Measurements from ENCODE around the gene TTLL9.

DNA sequence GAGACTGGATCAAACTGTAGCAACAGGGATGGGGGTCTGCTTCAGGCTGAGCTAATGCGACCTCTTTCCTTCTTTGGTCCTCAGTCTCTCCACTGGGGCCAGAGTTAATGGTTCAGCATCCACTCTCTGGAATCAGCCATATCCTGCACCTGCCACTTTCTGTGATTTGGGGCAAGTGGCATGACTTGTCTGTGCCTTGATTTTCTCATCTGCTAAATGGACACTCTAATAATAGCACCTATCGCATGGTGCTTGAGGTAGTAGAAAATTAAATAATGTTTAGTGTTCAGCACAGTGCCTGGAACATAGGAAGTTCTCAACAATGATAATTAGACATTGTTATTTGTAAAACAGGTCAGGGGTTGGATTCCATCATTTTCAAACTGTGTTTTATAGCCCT is 103.9 kb downstream of the TTLL9 start:
- TF ChIP-seq, protein P1, sequence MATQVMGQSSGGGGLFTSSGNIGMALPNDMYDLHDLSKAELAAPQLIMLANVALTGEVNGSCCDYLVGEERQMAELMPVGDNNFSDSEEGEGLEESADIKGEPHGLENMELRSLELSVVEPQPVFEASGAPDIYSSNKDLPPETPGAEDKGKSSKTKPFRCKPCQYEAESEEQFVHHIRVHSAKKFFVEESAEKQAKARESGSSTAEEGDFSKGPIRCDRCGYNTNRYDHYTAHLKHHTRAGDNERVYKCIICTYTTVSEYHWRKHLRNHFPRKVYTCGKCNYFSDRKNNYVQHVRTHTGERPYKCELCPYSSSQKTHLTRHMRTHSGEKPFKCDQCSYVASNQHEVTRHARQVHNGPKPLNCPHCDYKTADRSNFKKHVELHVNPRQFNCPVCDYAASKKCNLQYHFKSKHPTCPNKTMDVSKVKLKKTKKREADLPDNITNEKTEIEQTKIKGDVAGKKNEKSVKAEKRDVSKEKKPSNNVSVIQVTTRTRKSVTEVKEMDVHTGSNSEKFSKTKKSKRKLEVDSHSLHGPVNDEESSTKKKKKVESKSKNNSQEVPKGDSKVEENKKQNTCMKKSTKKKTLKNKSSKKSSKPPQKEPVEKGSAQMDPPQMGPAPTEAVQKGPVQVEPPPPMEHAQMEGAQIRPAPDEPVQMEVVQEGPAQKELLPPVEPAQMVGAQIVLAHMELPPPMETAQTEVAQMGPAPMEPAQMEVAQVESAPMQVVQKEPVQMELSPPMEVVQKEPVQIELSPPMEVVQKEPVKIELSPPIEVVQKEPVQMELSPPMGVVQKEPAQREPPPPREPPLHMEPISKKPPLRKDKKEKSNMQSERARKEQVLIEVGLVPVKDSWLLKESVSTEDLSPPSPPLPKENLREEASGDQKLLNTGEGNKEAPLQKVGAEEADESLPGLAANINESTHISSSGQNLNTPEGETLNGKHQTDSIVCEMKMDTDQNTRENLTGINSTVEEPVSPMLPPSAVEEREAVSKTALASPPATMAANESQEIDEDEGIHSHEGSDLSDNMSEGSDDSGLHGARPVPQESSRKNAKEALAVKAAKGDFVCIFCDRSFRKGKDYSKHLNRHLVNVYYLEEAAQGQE (IDR thresholded peaks at IDR 0.05; ENCODE audit: borderline replicate concordance) = no peak
- TF ChIP-seq, protein P2, sequence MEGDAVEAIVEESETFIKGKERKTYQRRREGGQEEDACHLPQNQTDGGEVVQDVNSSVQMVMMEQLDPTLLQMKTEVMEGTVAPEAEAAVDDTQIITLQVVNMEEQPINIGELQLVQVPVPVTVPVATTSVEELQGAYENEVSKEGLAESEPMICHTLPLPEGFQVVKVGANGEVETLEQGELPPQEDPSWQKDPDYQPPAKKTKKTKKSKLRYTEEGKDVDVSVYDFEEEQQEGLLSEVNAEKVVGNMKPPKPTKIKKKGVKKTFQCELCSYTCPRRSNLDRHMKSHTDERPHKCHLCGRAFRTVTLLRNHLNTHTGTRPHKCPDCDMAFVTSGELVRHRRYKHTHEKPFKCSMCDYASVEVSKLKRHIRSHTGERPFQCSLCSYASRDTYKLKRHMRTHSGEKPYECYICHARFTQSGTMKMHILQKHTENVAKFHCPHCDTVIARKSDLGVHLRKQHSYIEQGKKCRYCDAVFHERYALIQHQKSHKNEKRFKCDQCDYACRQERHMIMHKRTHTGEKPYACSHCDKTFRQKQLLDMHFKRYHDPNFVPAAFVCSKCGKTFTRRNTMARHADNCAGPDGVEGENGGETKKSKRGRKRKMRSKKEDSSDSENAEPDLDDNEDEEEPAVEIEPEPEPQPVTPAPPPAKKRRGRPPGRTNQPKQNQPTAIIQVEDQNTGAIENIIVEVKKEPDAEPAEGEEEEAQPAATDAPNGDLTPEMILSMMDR (IDR thresholded peaks at IDR 0.05; ENCODE audit: poor library complexity, severe bottlenecking) = no peak
- TF ChIP-seq POLR2AphosphoS5 (IDR thresholded peaks at IDR 0.05) (no peak), RAD21 (conservative IDR thresholded peaks at IDR 0.05) (no peak), EZH2 (IDR thresholded peaks at IDR 0.05; ENCODE audit: borderline replicate concordance, insufficient read depth, low read length, poor library complexity, severe bottlenecking) (no peak), EP300 (conservative IDR thresholded peaks at IDR 0.05; ENCODE audit: poor library complexity, severe bottlenecking) (no peak), MXI1 (conservative IDR thresholded peaks at IDR 0.05; ENCODE audit: poor library complexity, severe bottlenecking) (no peak), TAF1 (IDR thresholded peaks at IDR 0.05; ENCODE audit: low read depth) (no peak), SMC3 (conservative IDR thresholded peaks at IDR 0.05; ENCODE audit: poor library complexity) (no peak)

Data from neural cell (in vitro differentiated cells).